Measurements from ENCODE around the gene KDSR. TPM values are rescaled to one million over a fixed set of nuclear protein-coding genes. Genes with fewer than 3 reads are reported as not detected.

The KDSR gene
- total and polyA plus RNA-seq, 2 experiments from 2014 or later: 31.2 to 55.1 TPM

DNA sequence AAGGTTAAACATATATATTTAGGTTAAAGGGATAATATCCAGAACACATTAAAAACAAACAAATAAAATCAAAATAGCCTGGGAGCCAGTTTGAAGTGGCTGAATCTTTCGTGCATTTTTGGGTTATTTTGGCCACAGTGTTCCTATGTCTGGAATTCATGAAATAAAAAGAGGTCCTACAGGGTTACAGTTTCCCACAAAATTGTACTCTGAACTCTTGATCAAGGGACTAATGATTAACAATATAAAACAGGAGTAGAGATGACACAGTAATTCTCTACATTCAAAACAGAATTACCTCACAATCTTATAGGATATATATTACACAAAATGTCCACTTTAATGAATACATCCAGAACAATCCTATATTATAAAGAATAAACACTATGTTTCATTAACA lies 30.3 kb upstream of the KDSR start:
- Histone ChIP-seq H3F3A (ENCODE audit: insufficient read depth) (no peaks in the 10 kb centered on the region), H3K36me3 (ENCODE audit: low read depth) (peaks cover 84% of the 10 kb centered on the region), H3K27me3 (replicated peaks; ENCODE audit: insufficient read depth) (no peaks in the 10 kb centered on the region), H3K27ac (no peak overlapping the region), H3K9me2 (ENCODE audit: insufficient read depth) (no peaks in the 10 kb centered on the region), H3K4me3 (no peak overlapping the region), H3K4me1 (ENCODE audit: insufficient read depth) (no peaks in the 10 kb centered on the region), H3K9me3 (ENCODE audit: low read depth) (no peaks in the 10 kb centered on the region), H2AFZ (no peak overlapping the region), H3K79me2 (ENCODE audit: insufficient read depth) (peaks cover 7% of the 10 kb centered on the region; the same call in 1 of the 2 replicates), H3K4me2 (ENCODE audit: unreplicated experiment) (no peak overlapping the region), H3K9ac (no peak overlapping the region), H4K20me1 (ENCODE audit: insufficient read depth) (no peaks in the 10 kb centered on the region)
- WGBS, 2 experiments (ENCODE audit: low coverage in 1 of 2, low lambda C conversion rate in 2 of 2, missing lambda C conversion rate in 2 of 2): 50 to 56% methylated on average over 1 of the region's 1 CpG
- in situ Hi-C loops (cut with MboI): no loop called here
- DNase-seq: no peak
- TF ChIP-seq EZH2phosphoT487 (IDR thresholded peaks at IDR 0.05; ENCODE audit: insufficient read depth, low read depth): no peak
- no peak for TF ChIP-seq EZH2 (IDR thresholded peaks at IDR 0.05; ENCODE audit: insufficient read depth, poor library complexity, severe bottlenecking)

DNA sequence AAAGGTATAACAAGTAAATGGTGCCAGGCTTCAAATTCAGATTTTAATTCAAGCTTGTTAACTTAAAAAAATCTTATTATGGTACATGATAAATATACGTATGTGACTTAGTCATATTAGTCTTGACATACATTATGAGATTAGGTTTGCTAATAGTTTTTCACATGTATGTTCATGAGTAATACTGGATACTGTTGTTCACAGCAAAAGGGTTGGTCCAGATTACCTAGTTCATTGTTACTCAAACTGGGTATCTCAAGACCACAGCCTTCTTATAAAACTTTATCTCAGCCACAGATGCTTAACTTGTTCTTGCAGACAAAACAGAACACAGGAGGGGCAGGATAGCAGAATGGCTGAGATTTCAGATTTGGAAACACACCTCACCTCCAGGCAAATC lies 28.5 kb upstream of the KDSR start:
- Histone ChIP-seq H3K4me2 (ENCODE audit: unreplicated experiment) (no peak overlapping the region), H3K36me3 (ENCODE audit: low read depth) (peaks cover 79% of the 10 kb centered on the region), H3F3A (ENCODE audit: insufficient read depth) (no peaks in the 10 kb centered on the region), H4K20me1 (ENCODE audit: insufficient read depth) (no peaks in the 10 kb centered on the region), H3K79me2 (ENCODE audit: insufficient read depth) (no peaks in the 10 kb centered on the region), H3K9ac (no peak overlapping the region), H3K4me1 (ENCODE audit: insufficient read depth) (no peaks in the 10 kb centered on the region), H3K9me2 (ENCODE audit: insufficient read depth) (no peaks in the 10 kb centered on the region), H2AFZ (no peak overlapping the region), H3K4me3 (no peak overlapping the region), H3K9me3 (ENCODE audit: low read depth) (no peaks in the 10 kb centered on the region), H3K27ac (no peak overlapping the region), H3K27me3 (replicated peaks; ENCODE audit: insufficient read depth) (no peaks in the 10 kb centered on the region)
- TF ChIP-seq EZH2phosphoT487 (IDR thresholded peaks at IDR 0.05; ENCODE audit: insufficient read depth, low read depth) (no peak), EZH2 (IDR thresholded peaks at IDR 0.05; ENCODE audit: insufficient read depth, poor library complexity, severe bottlenecking) (no peak)
- WGBS, 2 experiments (ENCODE audit: low coverage in 1 of 2, low lambda C conversion rate in 2 of 2, missing lambda C conversion rate in 2 of 2): 98 to 100% methylated on average over 1 of the region's 1 CpG
- in situ Hi-C loops (cut with MboI): no loop called here
- DNase-seq: no peak

DNA sequence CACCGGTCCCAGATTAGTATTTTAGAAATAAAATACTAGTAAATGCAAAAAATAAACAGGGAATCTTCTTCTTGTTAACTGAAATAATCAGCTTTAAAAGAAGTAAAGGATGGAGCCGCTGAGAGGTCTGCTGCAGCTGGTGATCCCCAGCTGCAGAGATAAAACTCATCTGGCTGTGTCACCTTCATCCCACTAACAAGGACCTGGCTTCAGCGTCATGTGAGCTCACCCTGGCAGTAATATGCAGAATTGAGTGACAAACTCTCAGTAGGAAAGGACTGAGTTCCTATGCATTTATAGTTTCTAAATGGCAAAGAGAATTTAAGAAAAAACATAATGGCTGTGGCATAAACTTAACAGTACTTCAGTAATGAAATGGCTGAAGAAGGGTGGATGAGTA lies 27.9 kb upstream of the KDSR start:
- H3K36me3 ChIP-seq (ENCODE audit: low read depth): peaks cover 79% of the 10 kb centered on the region
- no peaks in the 10 kb centered on the region for H3K9me3 ChIP-seq (ENCODE audit: low read depth)
- in situ Hi-C loops (cut with MboI): no loop called here
- no peak for TF ChIP-seq EZH2 (IDR thresholded peaks at IDR 0.05; ENCODE audit: insufficient read depth, poor library complexity, severe bottlenecking)
- no peak for TF ChIP-seq EZH2phosphoT487 (IDR thresholded peaks at IDR 0.05; ENCODE audit: insufficient read depth, low read depth)
- 99 to 100% methylated on average over 3 of the region's 3 CpGs for WGBS, 2 experiments (ENCODE audit: low coverage in 1 of 2, low lambda C conversion rate in 2 of 2, missing lambda C conversion rate in 2 of 2)
- H3K4me1 ChIP-seq (ENCODE audit: insufficient read depth): no peaks in the 10 kb centered on the region
- H3K9me2 ChIP-seq (ENCODE audit: insufficient read depth): no peaks in the 10 kb centered on the region
- H3K27ac ChIP-seq: no peak overlapping the region
- no peaks in the 10 kb centered on the region for H3K27me3 ChIP-seq (replicated peaks; ENCODE audit: insufficient read depth)
- H3F3A ChIP-seq (ENCODE audit: insufficient read depth): no peaks in the 10 kb centered on the region
- no peak overlapping the region for H3K4me2 ChIP-seq (ENCODE audit: unreplicated experiment)
- no peak overlapping the region for H2AFZ ChIP-seq
- no peaks in the 10 kb centered on the region for H3K79me2 ChIP-seq (ENCODE audit: insufficient read depth)
- DNase-seq: no peak
- H4K20me1 ChIP-seq (ENCODE audit: insufficient read depth): no peaks in the 10 kb centered on the region
- no peak overlapping the region for H3K4me3 ChIP-seq
- H3K9ac ChIP-seq: no peak overlapping the region

DNA sequence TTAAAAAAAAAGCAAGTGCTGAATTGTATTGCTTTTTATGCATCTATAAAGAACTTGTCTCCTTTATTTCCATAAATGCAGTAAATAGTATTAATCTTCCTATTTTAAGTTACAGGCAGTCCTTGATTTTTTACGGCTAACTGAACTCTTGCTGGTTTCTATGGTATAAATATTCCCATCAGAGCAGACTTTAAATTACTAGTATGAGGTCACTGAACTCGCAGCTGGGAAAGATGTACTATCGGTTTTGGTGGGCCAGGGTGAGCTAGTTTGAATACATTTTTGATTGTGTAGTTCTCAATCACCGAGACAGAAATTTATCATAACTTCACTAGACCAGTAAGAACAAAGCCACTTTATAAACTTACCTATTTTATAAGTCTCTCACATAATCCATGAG lies 20.9 kb upstream of the KDSR start:
- 85% methylated on average over 4 of the region's 4 CpGs for WGBS, 2 experiments (ENCODE audit: low coverage in 1 of 2, low lambda C conversion rate in 2 of 2, missing lambda C conversion rate in 2 of 2)
- no peak overlapping the region for H2AFZ ChIP-seq
- H4K20me1 ChIP-seq (ENCODE audit: insufficient read depth): no peaks in the 10 kb centered on the region

DNA sequence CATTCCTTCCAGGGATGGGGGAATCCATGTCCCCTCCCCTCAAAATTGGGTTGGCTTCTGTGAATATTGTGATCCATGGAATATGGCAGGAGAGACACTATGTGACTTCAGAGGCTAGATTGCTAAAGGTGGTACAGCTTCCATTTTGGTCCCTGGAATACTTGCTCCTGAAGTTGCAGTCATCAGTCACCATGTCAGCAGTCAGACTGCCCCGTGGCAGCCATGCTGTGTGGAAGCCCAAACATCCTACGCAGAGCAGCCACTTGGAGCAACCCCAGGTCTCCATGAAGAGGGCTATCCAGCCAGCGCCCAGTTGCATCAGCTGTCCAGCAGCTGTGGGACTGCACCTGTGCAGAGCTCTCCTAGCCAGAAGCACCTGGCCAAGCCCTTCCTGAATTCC lies 15.8 kb upstream of the KDSR start:
- 95 to 97% methylated on average over 3 of the region's 3 CpGs for WGBS, 2 experiments (ENCODE audit: low coverage in 1 of 2, low lambda C conversion rate in 2 of 2, missing lambda C conversion rate in 2 of 2)
- no peak for DNase-seq
- Histone ChIP-seq H2AFZ (no peak overlapping the region), H3K27me3 (replicated peaks; ENCODE audit: insufficient read depth) (no peaks in the 10 kb centered on the region), H3F3A (ENCODE audit: insufficient read depth) (0 out of 2 replicates have a peak, but pooled peaks cover 3% of the 10 kb centered on the region), H4K20me1 (ENCODE audit: insufficient read depth) (no peaks in the 10 kb centered on the region), H3K9me3 (ENCODE audit: low read depth) (no peaks in the 10 kb centered on the region), H3K27ac (no peak overlapping the region), H3K4me1 (ENCODE audit: insufficient read depth) (no peaks in the 10 kb centered on the region), H3K79me2 (ENCODE audit: insufficient read depth) (no peaks in the 10 kb centered on the region), H3K9ac (no peak overlapping the region), H3K36me3 (ENCODE audit: low read depth) (no peaks in the 10 kb centered on the region), H3K4me2 (ENCODE audit: unreplicated experiment) (no peak overlapping the region), H3K9me2 (ENCODE audit: insufficient read depth) (no peaks in the 10 kb centered on the region), H3K4me3 (no peak overlapping the region)
- in situ Hi-C loops (cut with MboI): no loop called here
- TF ChIP-seq EZH2 (IDR thresholded peaks at IDR 0.05; ENCODE audit: insufficient read depth, poor library complexity, severe bottlenecking): no peak
- no peak for TF ChIP-seq EZH2phosphoT487 (IDR thresholded peaks at IDR 0.05; ENCODE audit: insufficient read depth, low read depth)

More for the DNA sequence above, 20.9 kb upstream of the KDSR start:
- Histone ChIP-seq H3K27me3 (replicated peaks; ENCODE audit: insufficient read depth) (no peaks in the 10 kb centered on the region), H3K9me2 (ENCODE audit: insufficient read depth) (no peaks in the 10 kb centered on the region), H3K4me2 (ENCODE audit: unreplicated experiment) (no peak overlapping the region), H3F3A (ENCODE audit: insufficient read depth) (0 out of 2 replicates have a peak, but pooled peaks cover 12% of the 10 kb centered on the region), H3K9ac (no peak overlapping the region), H3K4me1 (ENCODE audit: insufficient read depth) (no peaks in the 10 kb centered on the region), H3K9me3 (ENCODE audit: low read depth) (no peaks in the 10 kb centered on the region), H3K27ac (no peak overlapping the region), H3K36me3 (ENCODE audit: low read depth) (peaks cover 28% of the 10 kb centered on the region), H3K4me3 (no peak overlapping the region), H3K79me2 (ENCODE audit: insufficient read depth) (no peaks in the 10 kb centered on the region)
- no peak for DNase-seq
- in situ Hi-C loops (cut with MboI): no loop called here
- no peak for TF ChIP-seq EZH2 (IDR thresholded peaks at IDR 0.05; ENCODE audit: insufficient read depth, poor library complexity, severe bottlenecking)
- TF ChIP-seq EZH2phosphoT487 (IDR thresholded peaks at IDR 0.05; ENCODE audit: insufficient read depth, low read depth): no peak
